ENCODE measurements around the gene CCSER2. TPM values are rescaled to one million over a fixed set of nuclear protein-coding genes. Genes with fewer than 3 reads are reported as not detected.
"Not testable (repeated sequence)": the region's sequence is repeated elsewhere in the genome, so short reads cannot be mapped to it uniquely, and the experiment has no call there.

CCSER2 gene
- polyA plus RNA-seq, 3 donors from 2014 or later, result 81.3 to 118 (median 103) TPM

DNA sequence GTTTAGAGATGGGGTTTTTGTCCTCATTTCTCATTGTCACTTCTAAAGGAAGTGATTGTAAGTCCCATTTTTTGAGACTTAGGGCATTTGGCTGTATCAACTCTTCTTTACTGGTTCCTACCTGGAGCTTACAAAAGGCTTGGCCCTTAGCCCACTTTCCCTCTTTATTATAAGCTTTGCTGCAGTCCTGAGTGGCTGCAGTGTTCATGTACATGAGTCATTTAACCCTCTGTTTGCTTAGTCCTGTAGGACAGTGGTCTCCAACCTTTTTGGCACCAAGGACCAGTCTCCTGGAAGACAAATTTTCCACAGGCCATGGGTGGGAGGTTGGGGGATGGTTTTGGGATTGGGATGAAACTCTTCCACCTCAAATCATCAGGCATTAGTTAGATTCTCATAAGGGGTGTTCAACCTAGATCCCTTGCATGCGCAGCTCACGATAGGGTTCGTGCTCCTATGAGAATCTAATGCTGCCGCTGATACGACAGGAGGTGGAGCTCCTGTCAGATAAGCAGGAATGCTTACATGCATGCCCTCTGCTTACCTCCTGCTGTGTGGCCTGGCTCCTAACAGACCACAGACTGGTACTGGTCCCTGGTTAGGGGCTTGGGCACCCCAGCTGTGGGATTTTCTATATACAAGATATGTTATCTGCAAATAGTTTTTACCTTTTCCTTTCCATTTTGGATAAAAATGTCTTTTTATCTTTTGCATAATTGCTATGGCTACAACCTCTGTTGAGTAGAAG lies 99.7 kb downstream of the CCSER2 start:
- Mint-ChIP-seq H3K4me1 (peaks cover 35 to 73% of the 10 kb centered on the region in 2 donors), H3K27ac (peak overlapping the region in 2 of 6 donors; percentile 1 to 19), H3K27me3 (ENCODE audit: low read depth in 3 of 3) (no peaks in the 10 kb centered on the region), H3K4me3 (no peak overlapping the region), H3K36me3 (peaks cover 4 to 8% (median 5%) of the 10 kb centered on the region in 3 donors), H3K9me3 (no peaks in the 10 kb centered on the region)
- DNase-seq, result no peak

DNA sequence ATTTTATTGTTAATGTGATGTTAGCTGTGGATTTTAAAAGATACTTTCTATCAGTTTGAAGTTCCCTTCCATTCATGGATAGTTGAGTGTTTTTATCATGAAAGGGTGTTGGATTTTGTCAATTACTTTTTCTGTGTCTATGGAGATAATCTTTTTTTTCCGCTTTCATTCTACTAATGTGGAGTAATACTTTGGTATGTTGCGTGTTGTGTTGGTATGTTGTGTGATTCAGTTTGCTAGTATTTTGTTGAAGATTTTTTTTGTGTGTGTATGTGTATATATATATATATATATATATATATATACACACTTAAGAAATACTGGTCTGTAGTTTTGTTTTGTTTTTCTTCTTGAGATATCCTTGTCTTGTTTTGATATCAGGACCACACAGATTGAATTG lies 100.3 kb downstream of the CCSER2 start:
- H3K4me3 Mint-ChIP-seq, result no peak overlapping the region
- no peaks in the 10 kb centered on the region for H3K27me3 Mint-ChIP-seq (ENCODE audit: low read depth in 3 of 3)
- H3K4me1 Mint-ChIP-seq, result peaks cover 34 to 73% of the 10 kb centered on the region in 2 donors
- no peak for DNase-seq
- H3K9me3 Mint-ChIP-seq, result no peaks in the 10 kb centered on the region
- H3K27ac Mint-ChIP-seq, result peak overlapping the region in 1 of 6 donors; percentile 13
- H3K36me3 Mint-ChIP-seq, result peaks cover 3 to 7% (median 5%) of the 10 kb centered on the region in 3 donors

DNA sequence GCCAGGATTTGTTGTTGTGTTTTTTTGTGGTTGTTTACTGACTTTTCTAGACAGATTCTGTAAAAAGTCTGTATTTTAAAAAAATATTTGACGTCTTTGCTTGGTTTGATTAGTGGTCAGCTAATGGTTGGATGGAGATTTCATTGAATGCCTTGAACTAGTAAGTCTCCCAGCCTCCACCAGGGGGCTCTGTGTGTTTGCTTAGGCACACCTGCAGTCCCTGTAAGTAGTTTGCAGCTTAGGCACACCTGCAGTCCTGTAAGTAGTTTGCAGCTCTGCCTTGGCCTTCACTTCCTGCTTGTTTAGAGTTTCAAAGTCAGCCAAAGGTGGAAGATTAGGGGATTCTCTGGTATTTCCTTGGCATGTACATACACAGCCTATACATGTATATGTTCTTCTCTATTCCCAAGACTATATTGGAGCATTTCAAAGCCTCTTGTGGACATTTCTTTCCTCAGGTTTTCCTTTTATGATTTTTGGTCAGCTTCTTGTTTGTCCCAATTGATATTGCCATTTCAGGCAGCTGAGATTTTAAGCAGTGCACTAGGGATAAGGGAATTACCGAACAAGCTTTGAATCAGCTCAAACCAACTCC lies 101.6 kb downstream of the CCSER2 start:
- Mint-ChIP-seq H3K4me3 (no peak overlapping the region), H3K27ac (peak overlapping the region in 1 of 6 donors; percentile 23), H3K27me3 (ENCODE audit: low read depth in 3 of 3) (no peaks in the 10 kb centered on the region), H3K4me1 (peaks cover 28 to 76% of the 10 kb centered on the region in 2 donors), H3K9me3 (no peaks in the 10 kb centered on the region), H3K36me3 (peaks cover 3 to 7% (median 5%) of the 10 kb centered on the region in 3 donors)
- DNase-seq, result peak; percentile 45 to 47 (median 47)

DNA sequence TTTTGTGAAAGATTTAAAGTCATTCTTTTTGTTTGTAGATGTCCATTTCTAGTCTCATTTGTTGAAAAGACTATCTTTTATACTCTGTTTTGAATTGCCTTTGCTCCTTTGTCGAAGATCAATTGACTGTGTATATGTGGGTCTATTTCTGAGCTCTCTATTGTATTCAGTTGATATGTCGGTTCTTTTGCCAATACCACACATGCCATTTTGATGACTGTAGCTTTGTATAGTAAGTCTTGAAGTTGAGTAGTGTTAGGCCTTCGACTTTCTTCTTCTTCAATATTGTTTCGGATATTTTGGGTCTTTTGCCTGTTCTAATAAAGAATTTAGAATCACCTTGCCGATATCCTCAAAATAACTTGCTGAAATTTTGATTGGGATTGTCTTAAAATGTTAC lies 104.5 kb downstream of the CCSER2 start:
- Mint-ChIP-seq H3K4me1 (peaks cover 26 to 76% of the 10 kb centered on the region in 2 donors), H3K9me3 (no peaks in the 10 kb centered on the region), H3K27me3 (ENCODE audit: low read depth in 3 of 3) (peaks cover 0 to 1% (median 0%) of the 10 kb centered on the region in 3 donors), H3K27ac (no peak overlapping the region), H3K36me3 (peaks cover 0 to 7% (median 4%) of the 10 kb centered on the region in 3 donors), H3K4me3 (no peak overlapping the region)
- DNase-seq, result no peak

DNA sequence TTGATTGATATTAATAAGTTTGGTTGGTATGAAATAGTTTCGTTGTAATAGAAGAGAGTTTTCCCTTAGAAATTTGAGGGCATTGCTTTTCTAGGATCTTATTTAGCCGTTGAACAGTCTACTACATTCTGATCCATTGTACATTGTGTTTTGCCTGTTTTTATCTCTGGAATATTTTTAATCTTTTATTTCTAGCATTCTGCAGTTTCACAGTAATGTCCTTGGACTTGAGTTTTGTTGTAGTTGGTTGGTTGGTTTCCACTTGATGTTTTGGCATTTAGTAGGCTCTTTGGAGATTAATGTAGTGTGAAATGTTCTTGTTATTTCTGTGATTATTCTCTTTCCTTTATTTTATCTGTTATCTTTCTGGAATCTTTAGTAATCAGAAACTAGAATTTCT lies 112.4 kb downstream of the CCSER2 start:
- H3K36me3 Mint-ChIP-seq, result peaks cover 15 to 28% (median 25%) of the 10 kb centered on the region in 3 donors
- H3K27ac Mint-ChIP-seq, result peak overlapping the region in 3 of 6 donors; percentile 15 to 27 (median 23)
- no peak for DNase-seq
- H3K27me3 Mint-ChIP-seq (ENCODE audit: low read depth in 3 of 3), result peaks cover 0 to 1% (median 0%) of the 10 kb centered on the region in 3 donors
- peaks cover 1 to 24% of the 10 kb centered on the region in 2 donors for H3K4me1 Mint-ChIP-seq
- no peak overlapping the region for H3K4me3 Mint-ChIP-seq
- no peaks in the 10 kb centered on the region for H3K9me3 Mint-ChIP-seq

DNA sequence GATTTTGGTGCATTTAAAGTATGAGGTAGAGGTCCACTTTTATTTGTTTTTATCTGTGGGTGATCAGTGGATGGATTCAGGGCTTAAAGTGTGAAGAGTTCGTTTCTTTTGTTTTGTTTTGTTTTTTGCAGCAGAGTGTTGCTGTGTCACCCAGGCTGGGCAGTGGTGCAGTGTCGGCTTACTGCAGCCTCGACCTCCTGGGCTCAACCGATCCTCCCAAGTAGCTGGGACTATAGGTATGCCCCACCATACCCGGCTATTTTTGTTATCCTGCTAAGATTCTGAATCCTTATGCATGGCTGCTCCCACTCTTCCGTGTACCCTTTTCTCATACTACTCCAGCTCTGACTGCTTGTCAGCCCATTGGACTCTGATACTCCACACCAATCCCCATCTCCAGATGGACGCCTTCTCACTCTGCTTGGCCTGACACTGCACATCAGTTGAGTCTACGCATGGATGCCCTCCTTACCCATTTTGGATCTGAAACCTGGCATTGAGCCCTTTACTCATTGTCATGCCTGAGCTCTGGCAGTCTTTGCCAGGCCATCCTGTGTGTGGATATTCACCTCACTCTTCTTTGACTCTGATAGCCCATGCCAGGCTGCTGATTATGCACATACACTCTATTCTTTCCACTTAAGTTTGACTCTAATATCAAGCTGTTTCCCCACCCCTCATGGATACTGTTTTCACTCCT lies 119.5 kb downstream of the CCSER2 start:
- no peak overlapping the region for H3K4me3 Mint-ChIP-seq
- peaks cover 10 to 17% (median 14%) of the 10 kb centered on the region in 3 donors for H3K36me3 Mint-ChIP-seq
- H3K4me1 Mint-ChIP-seq, result peaks cover 0 to 7% of the 10 kb centered on the region in 2 donors
- H3K27ac Mint-ChIP-seq, result peak overlapping the region in 3 of 6 donors; percentile 5 to 38 (median 31)
- no peak for DNase-seq
- H3K9me3 Mint-ChIP-seq, result no peaks in the 10 kb centered on the region
- peaks cover 0 to 2% (median 0%) of the 10 kb centered on the region in 3 donors for H3K27me3 Mint-ChIP-seq (ENCODE audit: low read depth in 3 of 3)

DNA sequence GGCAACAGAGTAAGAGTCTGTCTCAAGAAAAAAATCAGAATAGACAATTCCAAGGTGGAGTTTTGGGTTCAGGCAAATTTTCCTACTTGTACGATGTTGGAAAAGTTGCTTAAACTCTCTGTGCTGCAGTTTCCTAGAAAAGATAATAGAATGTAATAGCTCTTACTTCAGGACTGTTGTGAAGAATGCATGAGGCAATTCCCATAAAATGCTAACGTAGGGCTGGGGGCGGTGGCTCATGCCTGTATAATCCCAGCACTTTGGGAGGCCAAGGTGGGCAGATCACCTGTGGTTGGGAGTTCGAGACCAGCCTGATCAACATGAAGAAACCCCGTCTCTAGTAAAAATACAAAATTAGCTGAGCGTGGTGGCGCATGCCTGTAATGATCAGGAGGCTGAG lies 121.0 kb downstream of the CCSER2 start:
- not testable (repeated sequence) for DNase-seq; H3K9me3 Mint-ChIP-seq; H3K27ac Mint-ChIP-seq; H3K36me3 Mint-ChIP-seq; H3K4me3 Mint-ChIP-seq; H3K27me3 Mint-ChIP-seq (ENCODE audit: low read depth in 3 of 3); H3K4me1 Mint-ChIP-seq

DNA sequence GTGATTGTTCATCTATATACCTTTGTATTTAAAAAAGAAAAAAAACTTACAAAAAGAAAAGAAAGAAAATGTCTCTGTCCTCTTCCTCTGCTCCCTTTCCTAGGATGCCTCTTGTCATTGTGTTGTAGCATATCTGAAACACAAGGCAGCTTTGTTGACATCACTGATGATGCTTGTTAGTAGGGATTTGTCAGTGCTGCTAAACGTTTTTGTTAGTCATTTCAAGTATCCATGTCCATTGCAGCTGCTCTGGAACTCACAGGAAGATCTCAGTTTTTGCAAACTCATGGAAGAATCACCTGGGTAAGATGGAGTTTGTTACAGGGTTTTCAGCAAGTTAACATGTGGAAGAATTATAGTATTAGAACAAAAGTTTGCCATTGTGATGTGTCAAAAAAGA lies 123.6 kb downstream of the CCSER2 start:
- no peak overlapping the region for H3K4me3 Mint-ChIP-seq
- H3K4me1 Mint-ChIP-seq, result peaks cover 5 to 19% of the 10 kb centered on the region in 2 donors
- no peak for DNase-seq
- peak overlapping the region in 2 of 6 donors; percentile 7 to 29 for H3K27ac Mint-ChIP-seq
- no peaks in the 10 kb centered on the region for H3K9me3 Mint-ChIP-seq
- H3K36me3 Mint-ChIP-seq, result peaks cover 3 to 12% (median 7%) of the 10 kb centered on the region in 3 donors
- peaks cover 0 to 2% (median 0%) of the 10 kb centered on the region in 3 donors for H3K27me3 Mint-ChIP-seq (ENCODE audit: low read depth in 3 of 3)

DNA sequence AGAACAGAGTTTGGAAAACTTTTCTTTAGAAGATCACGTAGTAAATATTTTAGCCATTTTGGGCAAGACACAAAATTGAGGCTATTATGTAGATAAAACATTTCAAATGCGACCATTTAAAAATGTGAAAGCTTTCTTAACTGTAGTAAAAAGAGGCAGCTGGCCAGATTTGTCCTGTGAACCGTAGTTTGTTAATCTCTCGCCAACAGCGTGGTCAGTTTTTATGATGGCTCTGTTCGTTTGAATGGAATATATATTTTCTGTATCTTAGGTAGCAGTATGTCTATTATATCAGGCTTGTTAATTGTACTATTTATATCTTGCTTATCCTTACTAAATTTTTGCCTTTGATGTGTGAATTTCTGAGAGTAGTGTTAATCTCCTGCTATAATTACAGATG lies 124.9 kb downstream of the CCSER2 start:
- Mint-ChIP-seq H3K9me3 (no peaks in the 10 kb centered on the region), H3K36me3 (peaks cover under 1 to 7% (median 5%) of the 10 kb centered on the region in 3 donors), H3K4me1 (peaks cover 5 to 16% of the 10 kb centered on the region in 2 donors), H3K4me3 (no peak overlapping the region), H3K27ac (no peak overlapping the region), H3K27me3 (ENCODE audit: low read depth in 3 of 3) (peaks cover 0 to 2% (median 0%) of the 10 kb centered on the region in 3 donors)
- DNase-seq, result no peak

DNA sequence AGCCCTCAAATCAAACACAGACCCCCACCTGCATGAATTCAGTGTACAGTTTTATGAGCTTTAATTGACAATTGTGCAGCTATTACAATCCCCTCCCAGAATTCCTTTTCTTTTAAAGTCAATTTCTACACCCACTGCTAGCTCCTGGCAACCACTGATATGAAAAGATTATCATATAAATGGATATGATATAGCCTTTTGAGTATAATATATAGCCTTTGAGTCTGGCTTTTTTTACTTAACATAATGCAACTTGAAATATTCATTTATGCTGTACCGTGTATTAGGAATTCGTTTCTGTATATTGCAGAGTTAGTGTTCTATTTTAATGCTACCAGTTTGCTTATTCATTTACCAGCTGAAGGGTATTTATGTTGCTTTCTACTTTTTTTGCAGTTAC lies 127.7 kb downstream of the CCSER2 start:
- Mint-ChIP-seq H3K36me3 (peaks cover 8 to 19% (median 9%) of the 10 kb centered on the region in 3 donors), H3K27ac (peak overlapping the region in 5 of 6 donors; percentile 12 to 77 (median 38)), H3K9me3 (no peaks in the 10 kb centered on the region), H3K4me1 (peaks cover 7 to 32% of the 10 kb centered on the region in 2 donors), H3K4me3 (no peak overlapping the region), H3K27me3 (ENCODE audit: low read depth in 3 of 3) (no peaks in the 10 kb centered on the region)
- DNase-seq, result no peak

DNA sequence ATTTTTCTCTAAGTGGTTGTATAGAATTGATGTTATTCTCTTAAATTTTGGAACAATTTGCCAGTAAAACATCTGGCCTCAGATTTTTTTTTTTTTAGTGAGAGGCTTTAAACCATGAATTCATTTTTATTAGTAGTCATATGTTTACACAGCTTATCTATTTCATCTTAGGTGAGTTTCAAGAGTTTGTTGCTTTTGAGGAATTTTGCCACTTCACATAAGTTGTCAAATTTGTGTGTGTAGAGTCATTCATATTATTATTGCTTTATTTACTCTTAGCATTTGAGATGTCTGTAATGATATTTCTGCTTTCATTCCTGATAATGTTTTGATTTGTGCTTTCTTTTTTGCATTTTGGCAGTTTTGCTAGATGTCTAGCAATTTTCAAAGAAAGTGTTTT lies 132.1 kb downstream of the CCSER2 start:
- Mint-ChIP-seq H3K4me3 (no peak overlapping the region), H3K27ac (no peak overlapping the region), H3K9me3 (no peaks in the 10 kb centered on the region), H3K4me1 (peaks cover 10 to 48% of the 10 kb centered on the region in 2 donors), H3K27me3 (ENCODE audit: low read depth in 3 of 3) (peaks cover 0 to 2% (median 0%) of the 10 kb centered on the region in 3 donors), H3K36me3 (peaks cover 11 to 27% (median 17%) of the 10 kb centered on the region in 3 donors)
- DNase-seq, result no peak

DNA sequence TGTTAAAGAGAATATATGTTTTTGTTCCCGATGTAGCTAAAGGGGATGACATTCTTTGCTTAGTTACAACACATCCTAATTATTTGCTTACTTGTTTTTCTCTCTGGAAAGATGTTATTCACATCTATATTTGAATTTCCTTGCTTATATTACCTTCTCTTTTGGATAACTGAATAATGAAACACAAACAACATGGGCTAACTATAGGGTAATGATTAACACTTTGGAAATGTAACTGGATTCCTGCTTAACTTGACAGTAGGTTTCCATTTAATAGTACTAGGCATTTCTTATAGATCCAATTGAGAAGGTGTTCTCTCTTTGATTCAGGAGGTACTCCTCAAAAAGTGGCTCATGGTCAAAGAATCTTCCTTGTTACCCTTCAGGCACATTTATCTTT lies 141.1 kb downstream of the CCSER2 start:
- Mint-ChIP-seq H3K27me3 (ENCODE audit: low read depth in 3 of 3) (peaks cover 0 to 3% (median 2%) of the 10 kb centered on the region in 3 donors), H3K27ac (peak overlapping the region in 2 of 6 donors; percentile 4 to 34), H3K9me3 (no peaks in the 10 kb centered on the region), H3K4me3 (no peak overlapping the region), H3K4me1 (peaks cover 0 to 2% of the 10 kb centered on the region in 2 donors), H3K36me3 (peaks cover 12 to 35% (median 27%) of the 10 kb centered on the region in 3 donors)
- no peak for DNase-seq

DNA sequence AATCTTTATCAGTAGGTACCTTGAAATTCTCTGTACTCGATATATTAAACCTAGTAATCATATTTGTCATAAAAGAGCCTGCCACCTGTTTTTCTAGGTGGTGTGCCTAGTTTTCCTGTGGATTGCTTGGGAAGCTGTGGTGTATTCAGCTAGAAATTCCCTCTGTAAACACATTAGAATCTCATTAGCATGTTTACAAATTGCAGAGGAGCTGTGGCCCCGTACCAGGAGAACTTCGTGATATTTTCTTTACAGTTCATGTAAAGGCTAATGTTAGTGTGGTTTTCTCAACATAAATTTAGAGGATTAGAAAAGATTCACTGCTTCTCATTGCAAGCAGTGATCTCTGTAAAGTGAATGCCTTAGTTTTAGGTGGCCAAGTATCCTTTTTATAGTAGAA lies 144.7 kb downstream of the CCSER2 start:
- Mint-ChIP-seq H3K27me3 (ENCODE audit: low read depth in 3 of 3) (no peaks in the 10 kb centered on the region), H3K36me3 (peaks cover 0 to 18% (median 4%) of the 10 kb centered on the region in 3 donors), H3K4me1 (no peaks in the 10 kb centered on the region), H3K27ac (no peak overlapping the region), H3K4me3 (no peak overlapping the region), H3K9me3 (no peaks in the 10 kb centered on the region)
- DNase-seq, result no peak
